Activated CD4-positive, alpha-beta T cell treated with anti-CD3 and anti-CD28 coated beads, Interleukin-2, Interleukin-4, amounts not matched to agents 100 ng/mL and 50 ng/mL, durations not matched to agents 16 hours and 8 hours (primary cell): ENCODE data around the gene DCAF11.
A peak's percentile ranks its signal among the peaks of the same experiment; 100 is the strongest.

Experiments
- DNase-seq: peaks from one replicate; pipeline ENCODE4 v3.0.0-alpha.2; 2020; ENCODE audit warnings: low spot score

The DCAF11 gene

GRCh38 chr14:24079491-24080141, 35.0 kb upstream of the DCAF11 start:
- DNase-seq: no peak

- no peak for DNase-seq
Observed at GRCh38 chr14:24080142-24080530, 34.4 kb upstream of the DCAF11 start.

GRCh38 chr14:24080888-24081738, 33.5 kb upstream of the DCAF11 start:
- peak; percentile 56 for DNase-seq

GRCh38 chr14:24081739-24082211, 32.8 kb upstream of the DCAF11 start:
- DNase-seq: no peak

GRCh38 chr14:24082411-24083080, 32.0 kb upstream of the DCAF11 start:
- DNase-seq: no peak

GRCh38 chr14:24083462-24083861, 31.1 kb upstream of the DCAF11 start:
- no peak for DNase-seq

- no peak for DNase-seq
Observed at GRCh38 chr14:24084440-24084839, 30.1 kb upstream of the DCAF11 start.

- DNase-seq: no peak
Observed at GRCh38 chr14:24085215-24085614, 29.4 kb upstream of the DCAF11 start.

- no peak for DNase-seq
Observed at GRCh38 chr14:24086193-24086955, 28.2 kb upstream of the DCAF11 start.

GRCh38 chr14:24087004-24087403, 27.6 kb upstream of the DCAF11 start:
- DNase-seq: no peak

GRCh38 chr14:24088095-24088494, 26.5 kb upstream of the DCAF11 start:
- DNase-seq: no peak

GRCh38 chr14:24089890-24090289, 24.7 kb upstream of the DCAF11 start:
- DNase-seq: no peak

GRCh38 chr14:24092110-24092504, 22.5 kb upstream of the DCAF11 start:
- DNase-seq: no peak

GRCh38 chr14:24092505-24093206, 21.9 kb upstream of the DCAF11 start:
- DNase-seq: no peak

GRCh38 chr14:24093207-24093900, 21.2 kb upstream of the DCAF11 start:
- DNase-seq: no peak

GRCh38 chr14:24093901-24094840, 20.4 kb upstream of the DCAF11 start, which contains the start of gene PCK2:
Gene PCK2, plus strand, starts transcription at chr14:24094311. Its CDS starts 95 bp downstream, at chr14:24094406.
- peak; percentile 92 for DNase-seq

- DNase-seq: peak; percentile 4
Observed at GRCh38 chr14:24094841-24095270, 19.7 kb upstream of the DCAF11 start.

GRCh38 chr14:24095271-24096068, 19.1 kb upstream of the DCAF11 start:
- peak; percentile 73 for DNase-seq
